Erythroblast (primary cell): Measurements from ENCODE around the gene SLC6A17.

Experiments used
- GATA1 ChIP-seq: IDR thresholded peaks from 2 replicates; pipeline ENCODE4 v1.6.1; 2011; ENCODE audit warnings: low read depth, mild to moderate bottlenecking, control low read depth, low read length, moderate library complexity
- POLR2A ChIP-seq: IDR thresholded peaks from 2 replicates; pipeline ENCODE4 v1.6.1; 2011; ENCODE audit warnings: mild to moderate bottlenecking, low read length

GRCh38 chr1:110212169-110213142 lies 62.2 kb downstream of the SLC6A17 start:
- TF ChIP-seq POLR2A (no peak), GATA1 (no peak)
